HepG2 (cell line): ENCODE data around the gene LRRC45. TPM values are rescaled to one million over a fixed set of nuclear protein-coding genes. Genes with fewer than 3 reads are reported as not detected.

Source experiments
- CEBPZ ChIP-seq: IDR thresholded peaks from 2 replicates; pipeline ENCODE4 v1.6.1; 2012; ENCODE audit warnings: low read length, improper control_type of control experiment
- ETV5 ChIP-seq: IDR thresholded peaks from 2 replicates; pipeline ENCODE4 v1.6.1; 2018; ENCODE audit warnings: missing biosample characterization, missing genetic modification reagents, inconsistent platforms, borderline replicate concordance
- NPAS2 ChIP-seq: sonication (generic); formaldehyde crosslinking; IDR thresholded peaks from 2 replicates; pipeline ENCODE4 v1.8.0; 2022; ENCODE audit warnings: mild to moderate bottlenecking, missing genetic modification reagents, borderline replicate concordance
- POLR2G ChIP-seq: fragments of 200-400 bp; formaldehyde crosslinking; IDR thresholded peaks from 2 replicates; pipeline ENCODE4 v1.6.1; 2018; ENCODE audit warnings: mild to moderate bottlenecking, low read depth, low read length, moderate library complexity
- RCOR2 ChIP-seq: IDR thresholded peaks from 2 replicates; pipeline ENCODE4 v1.6.1; 2016; ENCODE audit warnings: missing biosample characterization, missing genetic modification reagents
- ZBTB20 ChIP-seq: sonication (generic); formaldehyde crosslinking; IDR thresholded peaks from 2 replicates; pipeline ENCODE4 v1.8.1; 2023; ENCODE audit warnings: missing genetic modification reagents, low read depth, mild to moderate bottlenecking, borderline replicate concordance
- ZBTB40 ChIP-seq, 2 experiments: fragments of 450-650 bp in 1 of 2; sonication (generic) in 1 of 2; formaldehyde crosslinking in 1 of 2; IDR thresholded peaks; 2 replicates each; pipeline versions ENCODE4 v1.6.1 to v1.8.0; 2016 to 2022; ENCODE audit warnings: antibody characterized with exemption in 1 of 2, mild to moderate bottlenecking in 1 of 2, missing genetic modification reagents in 1 of 2
- polyA plus RNA-seq, 8 experiments: library from polyadenylated mRNA; depleted of rRNA in 3 of 8; stranded (reverse) in 7 of 8; unstranded in 1 of 8; fragments of >200 nt; fragmentation: Illumina TruSeq in 4 of 8; extraction: Trizol in 4 of 8; gene quantifications; 2 replicates each; pipeline versions ENCODE4 v1.2.1 to v1.2.3, GENCODE V29; 2011 to 2016; ENCODE audit warnings: low read depth in 4 of 8, missing spikeins in 1 of 8, mixed read lengths in 1 of 8; ENCODE audit not compliant: insufficient read depth in 1 of 8
- total RNA-seq, 5 experiments: library from RNA; depleted of rRNA; stranded (reverse); fragments of >200 nt; fragmentation: Illumina TruSeq; extraction: Trizol; gene quantifications; 2 replicates each; pipeline ENCODE4 v1.2.3, GENCODE V29; 2016; ENCODE audit warnings: low read depth in 1 of 5

Gene LRRC45
- total and polyA plus RNA-seq, 2 of the 13 experiments (the other 11 are each of a cell fraction or from before 2014, with no cell fraction given), result 11.6 to 48.1 TPM

- TF ChIP-seq ZBTB40 (IDR thresholded peaks at IDR 0.05) (no peak), ZBTB40 (CRISPR knock-in tag; IDR thresholded peaks at IDR 0.05) (peak; percentile 61; the same call in 1 of the 2 replicates), ETV5 (CRISPR knock-in tag) (peak; percentile 14), NPAS2 (CRISPR knock-in tag) (no peak), CEBPZ (no peak), POLR2G (peak; percentile 34), RCOR2 (CRISPR knock-in tag) (peak; percentile 67; the same call in 1 of the 2 replicates), ZBTB20 (peak; percentile 68; the same call in 1 of the 2 replicates)
Measured at GRCh38 chr17:81995463-81996231, 27.5 kb upstream of the LRRC45 start (continued).
